Duodenal mucosa (tissue), 2 donors: ENCODE results near the gene TMEM88.

Experiments used
- H3K27ac ChIP-seq: one replicate; pipeline ENCODE4 v1.7.0; 2013; ENCODE audit warnings: low read depth, low read length
- H3K27me3 ChIP-seq, 2 donors: one replicate each; pipeline ENCODE4 v1.7.0; 2013; ENCODE audit warnings: low read length in 2 of 2, control low read depth in 1 of 2; ENCODE audit not compliant: insufficient read depth in 2 of 2, control insufficient read depth in 1 of 2
- H3K36me3 ChIP-seq, 2 donors: one replicate each; pipeline ENCODE4 v1.7.0; 2013; ENCODE audit warnings: low read length in 2 of 2, control low read depth in 1 of 2; ENCODE audit not compliant: insufficient read depth in 2 of 2, control insufficient read depth in 1 of 2
- H3K4me1 ChIP-seq, 2 donors: one replicate each; pipeline ENCODE4 v1.7.0; 2013; ENCODE audit warnings: low read length in 2 of 2, control low read depth in 1 of 2; ENCODE audit not compliant: insufficient read depth in 2 of 2, control insufficient read depth in 1 of 2
- H3K4me3 ChIP-seq, 2 donors: one replicate each; pipeline ENCODE4 v1.7.0; 2013; ENCODE audit warnings: low read length in 2 of 2, low read depth in 1 of 2
- H3K9ac ChIP-seq, 2 donors: one replicate each; pipeline ENCODE4 v1.7.0; 2013; ENCODE audit warnings: low read length in 2 of 2, low read depth in 1 of 2
- H3K9me3 ChIP-seq, 2 donors: one replicate each; pipeline ENCODE4 v1.7.0; 2013; ENCODE audit warnings: low read length in 2 of 2, control low read depth in 1 of 2; ENCODE audit not compliant: control insufficient read depth in 1 of 2

TMEM88 gene

GRCh38 chr17:7838090-7839075 is 16.5 kb upstream of the TMEM88 start:
- H3K9ac ChIP-seq = peak overlapping the region; percentile 87 to 93
- no peaks in the 10 kb centered on the region for H3K27me3 ChIP-seq
- peaks cover 46 to 62% of the 10 kb centered on the region in 2 donors for H3K4me1 ChIP-seq
- no peaks in the 10 kb centered on the region for H3K9me3 ChIP-seq
- H3K4me3 ChIP-seq = peak overlapping the region; percentile 82 to 92
- H3K27ac ChIP-seq = peak overlapping the region; percentile 97
- H3K36me3 ChIP-seq = peaks cover 0 to 6% of the 10 kb centered on the region in 2 donors

GRCh38 chr17:7839190-7839875 is 15.5 kb upstream of the TMEM88 start:
- Histone ChIP-seq H3K9ac (peak overlapping the region; percentile 71 to 73), H3K9me3 (no peaks in the 10 kb centered on the region), H3K36me3 (peaks cover 0 to 6% of the 10 kb centered on the region in 2 donors), H3K27me3 (no peaks in the 10 kb centered on the region), H3K4me3 (peak overlapping the region; percentile 61 to 75), H3K4me1 (peaks cover 45 to 58% of the 10 kb centered on the region in 2 donors), H3K27ac (peak overlapping the region; percentile 59)

GRCh38 chr17:7839876-7840261 is 15.0 kb upstream of the TMEM88 start:
- Histone ChIP-seq H3K9me3 (no peaks in the 10 kb centered on the region), H3K9ac (peak overlapping the region in 1 of 2 donors; percentile 73), H3K27ac (no peak overlapping the region), H3K36me3 (peaks cover 0 to 6% of the 10 kb centered on the region in 2 donors), H3K4me3 (peak overlapping the region; percentile 61 to 75), H3K27me3 (no peaks in the 10 kb centered on the region), H3K4me1 (peaks cover 46 to 53% of the 10 kb centered on the region in 2 donors)

DNA sequence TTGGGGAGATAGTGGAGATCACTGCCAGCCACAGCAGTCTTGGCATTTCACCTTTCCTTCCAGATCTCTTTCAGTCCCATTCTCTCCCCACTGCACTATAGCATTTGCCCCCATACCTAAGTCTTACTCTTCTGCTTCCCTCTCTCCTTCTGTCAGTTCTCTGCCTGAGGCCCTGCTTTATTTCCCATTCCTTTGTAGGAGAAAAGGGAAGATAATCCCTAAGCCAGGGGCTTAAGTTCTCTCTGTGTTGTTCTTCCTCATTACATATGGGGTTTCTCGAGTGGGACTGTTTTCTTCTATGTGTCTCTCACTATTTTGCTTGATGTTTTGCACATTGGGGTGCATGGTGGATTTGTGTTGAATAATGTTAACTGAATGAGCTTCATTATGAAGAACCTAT is 14.4 kb upstream of the TMEM88 start:
- H3K36me3 ChIP-seq = peaks cover under 1 to 8% of the 10 kb centered on the region in 2 donors
- H3K27ac ChIP-seq = no peak overlapping the region
- no peaks in the 10 kb centered on the region for H3K27me3 ChIP-seq
- no peaks in the 10 kb centered on the region for H3K9me3 ChIP-seq
- H3K4me1 ChIP-seq = peaks cover 51 to 58% of the 10 kb centered on the region in 2 donors
- peak overlapping the region in 1 of 2 donors; percentile 73 for H3K9ac ChIP-seq
- H3K4me3 ChIP-seq = peak overlapping the region; percentile 3 to 86

- Histone ChIP-seq H3K4me3 (peak overlapping the region; percentile 69 to 86), H3K9ac (peak overlapping the region; percentile 86 to 99), H3K27me3 (no peaks in the 10 kb centered on the region), H3K9me3 (no peaks in the 10 kb centered on the region), H3K27ac (peak overlapping the region; percentile 98), H3K4me1 (peaks cover 55 to 61% of the 10 kb centered on the region in 2 donors), H3K36me3 (peaks cover 4 to 12% of the 10 kb centered on the region in 2 donors)
Measured at GRCh38 chr17:7840875-7841274, 14.0 kb upstream of the TMEM88 start.

GRCh38 chr17:7841396-7841914 is 13.4 kb upstream of the TMEM88 start:
- no peaks in the 10 kb centered on the region for H3K9me3 ChIP-seq
- peaks cover 6 to 14% of the 10 kb centered on the region in 2 donors for H3K36me3 ChIP-seq
- peaks cover 55 to 61% of the 10 kb centered on the region in 2 donors for H3K4me1 ChIP-seq
- peak overlapping the region; percentile 98 for H3K27ac ChIP-seq
- peak overlapping the region; percentile 69 to 86 for H3K4me3 ChIP-seq
- no peaks in the 10 kb centered on the region for H3K27me3 ChIP-seq
- peak overlapping the region; percentile 93 to 99 for H3K9ac ChIP-seq

DNA sequence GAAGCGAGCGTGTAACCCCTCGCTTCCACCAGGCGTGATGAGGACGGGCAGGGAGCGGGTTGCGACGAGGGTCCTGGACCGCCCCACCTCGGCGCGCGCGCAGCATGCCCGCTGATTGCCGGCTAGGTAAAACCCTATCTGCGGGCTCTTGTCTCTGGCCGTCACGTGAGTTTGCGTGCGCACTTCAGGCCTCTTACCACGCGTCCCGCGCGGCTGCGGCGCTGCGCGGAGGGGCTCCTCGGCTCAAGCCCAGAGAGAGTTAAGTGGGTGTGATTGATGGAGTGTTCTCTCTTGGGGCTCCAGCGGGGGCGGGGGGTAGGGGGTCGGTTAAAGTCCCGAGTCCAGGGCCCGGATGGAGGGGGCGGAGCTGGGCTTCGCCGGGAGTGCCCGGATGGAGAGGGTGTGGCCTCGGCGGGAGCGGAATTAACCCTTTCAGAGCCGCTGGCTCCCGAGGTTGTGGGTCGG is 12.9 kb upstream of the TMEM88 start:
- Histone ChIP-seq H3K9ac (peak overlapping the region; percentile 93 to 99), H3K9me3 (no peaks in the 10 kb centered on the region), H3K4me1 (peaks cover 51 to 56% of the 10 kb centered on the region in 2 donors), H3K36me3 (peaks cover 11 to 15% of the 10 kb centered on the region in 2 donors), H3K27ac (peak overlapping the region; percentile 98), H3K27me3 (no peaks in the 10 kb centered on the region), H3K4me3 (peak overlapping the region; percentile 69 to 86)

DNA sequence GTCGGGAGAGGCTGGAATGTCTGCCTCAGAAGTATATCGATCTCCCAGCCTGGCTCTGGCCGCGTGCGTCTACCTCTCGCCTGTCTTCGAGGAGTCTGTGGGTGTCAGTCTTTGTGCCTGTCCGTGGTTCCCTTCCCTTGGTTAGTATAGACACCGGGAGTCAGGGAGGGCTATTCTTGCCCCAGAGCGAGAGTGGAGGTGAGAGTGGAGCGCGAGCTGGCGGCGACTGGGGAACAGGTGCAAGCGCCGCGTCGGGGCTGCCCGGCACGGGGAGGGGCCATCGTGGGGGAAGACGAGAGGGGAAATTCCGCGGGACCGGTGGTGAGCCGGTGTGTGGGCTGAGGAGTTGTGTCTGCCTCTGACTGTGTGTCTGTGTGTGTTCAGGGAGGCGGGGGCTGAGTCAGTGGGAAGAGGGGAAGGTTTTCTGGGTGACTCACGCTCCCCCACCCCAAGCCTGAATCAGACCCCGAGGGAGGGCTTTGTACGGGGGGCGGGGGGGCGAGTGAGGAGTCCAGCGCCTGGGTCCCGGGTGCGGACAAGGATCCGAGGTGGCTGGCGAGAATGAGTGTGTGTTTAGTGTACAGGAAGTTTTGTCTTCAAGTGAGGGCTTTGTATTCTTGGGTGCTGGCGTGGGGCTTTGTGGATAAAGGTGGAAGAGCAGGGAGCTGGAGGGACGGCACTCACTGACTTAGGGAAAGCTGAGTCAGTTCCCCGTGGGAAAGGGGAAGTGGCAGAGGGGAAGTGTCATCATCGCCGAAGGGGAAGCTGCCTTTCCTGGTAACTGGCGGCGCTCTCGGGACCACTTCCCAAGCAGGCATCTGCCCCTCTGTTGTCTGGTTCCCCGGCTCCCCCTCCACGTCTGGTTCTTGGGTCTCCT is 12.2 kb upstream of the TMEM88 start:
- no peaks in the 10 kb centered on the region for H3K27me3 ChIP-seq
- peaks cover 44 to 49% of the 10 kb centered on the region in 2 donors for H3K4me1 ChIP-seq
- peaks cover 16 to 20% of the 10 kb centered on the region in 2 donors for H3K36me3 ChIP-seq
- peak overlapping the region; percentile 98 for H3K27ac ChIP-seq
- peak overlapping the region; percentile 93 to 99 for H3K9ac ChIP-seq
- H3K4me3 ChIP-seq = peak overlapping the region; percentile 69 to 86
- no peaks in the 10 kb centered on the region for H3K9me3 ChIP-seq

- H3K36me3 ChIP-seq = peaks cover 20 to 21% of the 10 kb centered on the region in 2 donors
- H3K4me3 ChIP-seq = peak overlapping the region; percentile 69 to 86
- no peaks in the 10 kb centered on the region for H3K9me3 ChIP-seq
- peaks cover 41 to 47% of the 10 kb centered on the region in 2 donors for H3K4me1 ChIP-seq
- no peaks in the 10 kb centered on the region for H3K27me3 ChIP-seq
- peak overlapping the region; percentile 93 to 99 for H3K9ac ChIP-seq
- H3K27ac ChIP-seq = peak overlapping the region; percentile 98
Measured at GRCh38 chr17:7843257-7843535, 11.7 kb upstream of the TMEM88 start.
